Measurements from ENCODE around the gene TRPM2.

GRCh38 chr21:44460441-44460755 lies 107.0 kb downstream of the TRPM2 start:
- TF ChIP-seq, protein P1, sequence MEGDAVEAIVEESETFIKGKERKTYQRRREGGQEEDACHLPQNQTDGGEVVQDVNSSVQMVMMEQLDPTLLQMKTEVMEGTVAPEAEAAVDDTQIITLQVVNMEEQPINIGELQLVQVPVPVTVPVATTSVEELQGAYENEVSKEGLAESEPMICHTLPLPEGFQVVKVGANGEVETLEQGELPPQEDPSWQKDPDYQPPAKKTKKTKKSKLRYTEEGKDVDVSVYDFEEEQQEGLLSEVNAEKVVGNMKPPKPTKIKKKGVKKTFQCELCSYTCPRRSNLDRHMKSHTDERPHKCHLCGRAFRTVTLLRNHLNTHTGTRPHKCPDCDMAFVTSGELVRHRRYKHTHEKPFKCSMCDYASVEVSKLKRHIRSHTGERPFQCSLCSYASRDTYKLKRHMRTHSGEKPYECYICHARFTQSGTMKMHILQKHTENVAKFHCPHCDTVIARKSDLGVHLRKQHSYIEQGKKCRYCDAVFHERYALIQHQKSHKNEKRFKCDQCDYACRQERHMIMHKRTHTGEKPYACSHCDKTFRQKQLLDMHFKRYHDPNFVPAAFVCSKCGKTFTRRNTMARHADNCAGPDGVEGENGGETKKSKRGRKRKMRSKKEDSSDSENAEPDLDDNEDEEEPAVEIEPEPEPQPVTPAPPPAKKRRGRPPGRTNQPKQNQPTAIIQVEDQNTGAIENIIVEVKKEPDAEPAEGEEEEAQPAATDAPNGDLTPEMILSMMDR (IDR thresholded peaks at IDR 0.05), result no peak
- no peak for TF ChIP-seq POLR2A (IDR thresholded peaks at IDR 0.05)
